IMR-90 (cell line): ENCODE data around the gene KCNJ10. TPM values are rescaled to one million over a fixed set of nuclear protein-coding genes. Genes with fewer than 3 reads are reported as not detected.

ENCODE experiments used
- ATAC-seq: fragments of 200-7000 bp; cut with Tn5 transposase; 2 replicates; pipeline ENCODE4 v1.9.1; 2020; ENCODE audit warnings: low read depth, mild to moderate bottlenecking, moderate library complexity
- BruUV-seq: library from RNA; stranded (reverse); fragments of 400-500 nt; replicated peaks from 2 replicates; lab custom pipeline; 2021; lab: Mats Ljungman, UMichigan
- CTCF ChIA-PET: fragments of 300-600 bp; formaldehyde crosslinking; extraction: SDS; loops from one replicate; lab custom pipeline; 2021; ENCODE audit warnings: antibody characterized with exemption; lab: Yijun Ruan, JAX
- POLR2A ChIA-PET: fragments of 300-600 bp; sonication (Branson Sonifier 250); formaldehyde crosslinking; loops from one replicate; lab custom pipeline; 2022; ENCODE audit warnings: antibody characterized with exemption; ENCODE audit not compliant: unreplicated experiment; lab: Charles Lee
- DNase-seq: peaks from one replicate; pipeline ENCODE4 v3.0.0; 2013
- H2AFZ ChIP-seq: replicated peaks from 2 replicates; pipeline ENCODE3; 2013; ENCODE audit warnings: low read length, mild to moderate bottlenecking; ENCODE audit not compliant: poor library complexity
- H2AK5ac ChIP-seq: 2 replicates; pipeline ENCODE4 v1.6.1; 2013; ENCODE audit warnings: low read depth, low read length, inconsistent platforms
- H2AK9ac ChIP-seq: replicated peaks from 2 replicates; pipeline ENCODE3; 2013; ENCODE audit warnings: mild to moderate bottlenecking, low read depth, low read length, moderate library complexity; ENCODE audit not compliant: poor library complexity
- H2BK120ac ChIP-seq: 2 replicates; pipeline ENCODE4 v1.6.1; 2013; ENCODE audit warnings: low read depth, low read length, inconsistent platforms
- H2BK15ac ChIP-seq: 3 replicates; pipeline ENCODE4 v1.6.1; 2013; ENCODE audit warnings: low read depth, low read length, inconsistent platforms
- H2BK20ac ChIP-seq: 2 replicates; pipeline ENCODE4 v1.6.1; 2013; ENCODE audit warnings: low read depth, mild to moderate bottlenecking, inconsistent platforms, low read length, moderate library complexity
- H2BK5ac ChIP-seq: 2 replicates; pipeline ENCODE4 v1.6.1; 2013; ENCODE audit warnings: mild to moderate bottlenecking, low read depth, low read length, inconsistent platforms; ENCODE audit not compliant: poor library complexity, severe bottlenecking
- H3K14ac ChIP-seq: replicated peaks from 2 replicates; pipeline ENCODE4 v1.6.1; 2013; ENCODE audit warnings: low read depth, low read length, inconsistent platforms
- H3K18ac ChIP-seq: 2 replicates; pipeline ENCODE4 v1.6.1; 2013; ENCODE audit warnings: low read depth, low read length, control low read depth
- H3K23ac ChIP-seq: 2 replicates; pipeline ENCODE4 v1.6.1; 2013; ENCODE audit warnings: low read depth, low read length, inconsistent platforms
- H3K27ac ChIP-seq: 2 replicates; pipeline ENCODE4 v1.5.1; 2013; ENCODE audit warnings: mild to moderate bottlenecking, control low read depth, low read length; ENCODE audit not compliant: insufficient read depth
- H3K27me3 ChIP-seq: 2 replicates; pipeline ENCODE4 v1.6.1; 2013; ENCODE audit warnings: low read length; ENCODE audit not compliant: control insufficient read depth, insufficient read depth
- H3K36me3 ChIP-seq: 2 replicates; pipeline ENCODE4 v1.6.1; 2013; ENCODE audit warnings: low read length, mixed read lengths; ENCODE audit not compliant: control insufficient read depth, insufficient read depth
- H3K4ac ChIP-seq: 2 replicates; pipeline ENCODE4 v1.6.1; 2013; ENCODE audit warnings: low read depth, low read length, inconsistent platforms
- H3K4me1 ChIP-seq: 2 replicates; pipeline ENCODE4 v1.6.1; 2013; ENCODE audit warnings: low read length, mixed read lengths; ENCODE audit not compliant: control insufficient read depth, insufficient read depth
- H3K4me2 ChIP-seq: 2 replicates; pipeline ENCODE4 v1.6.1; 2013; ENCODE audit warnings: low read depth, mild to moderate bottlenecking, control low read depth, low read length, moderate library complexity
- H3K4me3 ChIP-seq: 2 replicates; pipeline ENCODE4 v1.5.1; 2013; ENCODE audit warnings: low read depth, mild to moderate bottlenecking, control low read depth, low read length, moderate library complexity; ENCODE audit not compliant: insufficient read depth
- H3K56ac ChIP-seq: 2 replicates; pipeline ENCODE4 v1.6.1; 2013; ENCODE audit warnings: low read length, inconsistent platforms; ENCODE audit not compliant: insufficient read depth; ENCODE audit errors: extremely low read depth
- H3K79me1 ChIP-seq, 2 experiments: 2 replicates each; pipeline ENCODE4 v1.6.1; 2013; ENCODE audit warnings: low read length in 2 of 2, inconsistent platforms in 1 of 2, low read depth in 1 of 2
- H3K9ac ChIP-seq: 2 replicates; pipeline ENCODE4 v1.6.1; 2013; ENCODE audit warnings: low read depth, low read length, control low read depth
- H3K9me1 ChIP-seq: 2 replicates; pipeline ENCODE4 v1.6.1; 2013; ENCODE audit warnings: low read length, inconsistent platforms; ENCODE audit not compliant: insufficient read depth
- H3K9me3 ChIP-seq: 2 replicates; pipeline ENCODE4 v1.6.1; 2013; ENCODE audit warnings: low read length; ENCODE audit not compliant: control insufficient read depth, insufficient read depth
- H4K20me1 ChIP-seq: 2 replicates; pipeline ENCODE4 v1.6.1; 2013; ENCODE audit warnings: low read length, inconsistent platforms; ENCODE audit not compliant: insufficient read depth
- H4K5ac ChIP-seq: 2 replicates; pipeline ENCODE4 v1.6.1; 2013; ENCODE audit warnings: mild to moderate bottlenecking, low read depth, low read length, control low read depth
- H4K8ac ChIP-seq, 2 experiments: 2 replicates each; pipeline ENCODE4 v1.6.1; 2013; ENCODE audit warnings: low read depth in 2 of 2, low read length in 2 of 2, control low read depth in 1 of 2, inconsistent platforms in 1 of 2
- H4K91ac ChIP-seq: 2 replicates; pipeline ENCODE4 v1.6.1; 2013; ENCODE audit warnings: low read depth, low read length, inconsistent platforms; ENCODE audit not compliant: insufficient read depth
- BHLHE40 ChIP-seq: fragments of 150-350 bp; IDR thresholded peaks from 2 replicates; pipeline ENCODE4 v1.6.1; 2016; ENCODE audit warnings: mild to moderate bottlenecking, low read depth, low read length
- CHD1 ChIP-seq: IDR thresholded peaks from 2 replicates; pipeline ENCODE4 v1.6.1; 2012; ENCODE audit warnings: low read depth, low read length, improper control_type of control experiment
- MAFK ChIP-seq: IDR thresholded peaks from 2 replicates; pipeline ENCODE4 v1.6.1; 2012; ENCODE audit warnings: low read depth, low read length, improper control_type of control experiment
- MAZ ChIP-seq: IDR thresholded peaks from 2 replicates; pipeline ENCODE4 v1.6.1; 2012; ENCODE audit warnings: low read depth, mild to moderate bottlenecking, low read length, improper control_type of control experiment, moderate library complexity, borderline replicate concordance
- MXI1 ChIP-seq: IDR thresholded peaks from 2 replicates; pipeline ENCODE4 v1.6.1; 2012; ENCODE audit warnings: low read depth, mild to moderate bottlenecking, low read length, moderate library complexity, borderline replicate concordance
- POLR2A ChIP-seq: IDR thresholded peaks from 2 replicates; pipeline ENCODE4 v1.6.1; 2012; ENCODE audit warnings: mild to moderate bottlenecking, low read depth, low read length
- RCOR1 ChIP-seq: IDR thresholded peaks from 2 replicates; pipeline ENCODE4 v1.6.1; 2012; ENCODE audit warnings: mild to moderate bottlenecking, low read length, improper control_type of control experiment; ENCODE audit not compliant: insufficient replicate concordance
- RFX5 ChIP-seq: IDR thresholded peaks from 2 replicates; pipeline ENCODE4 v1.8.0; 2012; ENCODE audit warnings: low read depth, mild to moderate bottlenecking, low read length, moderate library complexity
- SMC3 ChIP-seq: fragments of 150-350 bp; IDR thresholded peaks from 2 replicates; pipeline ENCODE4 v1.6.1; 2016; ENCODE audit warnings: low read depth, mild to moderate bottlenecking, antibody characterized with exemption, low read length, moderate library complexity
- USF2 ChIP-seq: fragments of 150-350 bp; IDR thresholded peaks from 2 replicates; pipeline ENCODE4 v1.6.1; 2017; ENCODE audit warnings: mild to moderate bottlenecking, antibody characterized with exemption, low read length, low read depth
- WGBS, 2 experiments: methylation state at CpG; one replicate each; pipeline versions ENCODE4 v1.1.5 to v1.1.7; 2013; ENCODE audit warnings: missing lambda C conversion rate in 2 of 2; ENCODE audit not compliant: insufficient read length in 1 of 2; ENCODE audit errors: extremely low coverage in 2 of 2; 5-methylcytosine and 5-hydroxymethylcytosine counted together
- dilution Hi-C: fragments of 300-500 bp; cut with HindIII; formaldehyde crosslinking; loops from one replicate; pipeline ENCODE4 v1.14.3; 2018; ENCODE audit warnings: low sequenced_read_pairs; ENCODE audit not compliant: unreplicated experiment
- in situ Hi-C: fragments of 300-500 bp; cut with MboI; formaldehyde crosslinking; loops from 3 replicates; pipeline ENCODE4 v1.14.3; 2019; ENCODE audit warnings: low sequenced_read_pairs, inconsistent platforms, mixed read lengths
- intact Hi-C: fragments of 100-400 bp; cut with micrococcal nuclease; formaldehyde crosslinking; loops from 2 replicates; pipeline ENCODE4 v1.10.0; 2022
- polyA plus RNA-seq, 3 experiments: library from polyadenylated mRNA; depleted of rRNA; stranded (reverse); fragments of >200 nt; gene quantifications; 2 replicates each; pipeline ENCODE4 v1.2.3, GENCODE V29; 2012; ENCODE audit warnings: low replicate concordance in 1 of 3
- total RNA-seq: library from RNA; depleted of rRNA; stranded (reverse); fragments of >200 nt; gene quantifications from 2 replicates; pipeline ENCODE4 v1.2.3, GENCODE V29; 2012
- TF ChIP-seq, protein P1 (sequence below): fragments of 150-350 bp; IDR thresholded peaks from 2 replicates; pipeline ENCODE4 v1.6.1; 2016; ENCODE audit warnings: low read depth, mild to moderate bottlenecking, low read length, moderate library complexity, borderline replicate concordance

The KCNJ10 gene
- total and polyA plus RNA-seq, 2 of the 4 experiments (the other 2 are of a cell fraction): not detected

DNA sequence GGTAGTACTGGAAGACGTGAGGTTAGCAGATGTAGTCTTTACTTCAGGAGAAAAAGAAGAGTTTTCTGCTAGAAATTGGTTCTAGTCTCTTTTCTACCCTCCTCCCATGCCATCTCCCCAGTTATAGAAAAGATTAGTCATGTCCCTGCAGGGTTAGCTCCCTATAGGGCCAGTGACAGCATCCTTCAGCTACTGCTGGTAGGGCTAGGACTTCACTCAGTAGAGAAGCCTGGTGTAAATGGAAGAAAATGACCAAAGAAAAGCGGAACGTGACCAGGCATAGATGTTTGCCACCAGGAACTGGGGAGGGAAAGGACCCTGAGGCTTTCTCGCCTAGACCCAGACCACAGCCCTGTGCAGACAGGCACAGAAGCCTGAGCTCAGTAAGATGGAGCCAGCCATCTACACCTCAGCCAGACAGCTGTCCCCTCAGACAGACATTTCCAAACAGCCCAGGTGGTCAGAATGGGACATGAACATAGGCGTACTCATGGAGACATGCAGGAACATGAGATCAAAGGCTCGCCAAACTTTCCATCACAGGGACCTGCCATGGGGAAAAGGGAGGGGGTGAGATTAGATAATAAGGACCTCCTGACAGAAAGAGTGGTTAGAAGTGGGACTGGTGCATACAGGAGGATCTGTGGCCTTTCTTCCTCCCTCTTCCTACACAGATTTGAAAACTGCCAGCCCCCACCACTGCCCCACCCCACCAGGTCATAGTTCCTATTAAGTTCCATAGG lies 92.4 kb downstream of the KCNJ10 start:
- Histone ChIP-seq H3K9me3 (no peaks in the 10 kb centered on the region), H2AFZ (no peak overlapping the region), H3K36me3 (no peaks in the 10 kb centered on the region; the same call in 1 of the 2 replicates), H3K4me2 (no peak overlapping the region), H4K8ac (no peak overlapping the region), H4K91ac (no peak overlapping the region), H3K56ac (no peak overlapping the region), H3K9ac (no peak overlapping the region), H4K5ac (no peak overlapping the region), H3K79me1 (no peaks in the 10 kb centered on the region), H2AK9ac (no peak overlapping the region), H3K9me1 (peaks cover 3% of the 10 kb centered on the region; the same call in 1 of the 2 replicates), H3K4me3 (no peak overlapping the region), H2BK5ac (no peak overlapping the region), H3K4me1 (peaks cover 8% of the 10 kb centered on the region; the same call in 1 of the 2 replicates), H3K18ac (no peak overlapping the region), H2BK20ac (no peak overlapping the region), H2AK5ac (no peak overlapping the region), H2BK15ac (no peak overlapping the region), H3K14ac (no peak overlapping the region), H3K23ac (no peak overlapping the region), H3K4ac (no peak overlapping the region), H3K27ac (no peak overlapping the region), H4K20me1 (no peaks in the 10 kb centered on the region), H2BK120ac (no peak overlapping the region), H3K27me3 (peaks cover 30% of the 10 kb centered on the region)
- dilution Hi-C loops (no loop called here), in situ Hi-C loops (no loop called here), intact Hi-C loops (no loop called here)
- WGBS, 2 experiments: no CpG with 5 or more reads among the region's 6 CpGs
- DNase-seq (no peak), ATAC-seq (no peak)
- no TSS peak for BruUV-seq
- POLR2A ChIA-PET: no interaction called here
- CTCF ChIA-PET: no interaction called here
- TF ChIP-seq MAZ (no peak), USF2 (no peak), POLR2A (no peak), MAFK (no peak), BHLHE40 (no peak), CHD1 (no peak), RFX5 (no peak), MXI1 (no peak), RCOR1 (no peak), SMC3 (no peak)
- TF ChIP-seq, protein P1, sequence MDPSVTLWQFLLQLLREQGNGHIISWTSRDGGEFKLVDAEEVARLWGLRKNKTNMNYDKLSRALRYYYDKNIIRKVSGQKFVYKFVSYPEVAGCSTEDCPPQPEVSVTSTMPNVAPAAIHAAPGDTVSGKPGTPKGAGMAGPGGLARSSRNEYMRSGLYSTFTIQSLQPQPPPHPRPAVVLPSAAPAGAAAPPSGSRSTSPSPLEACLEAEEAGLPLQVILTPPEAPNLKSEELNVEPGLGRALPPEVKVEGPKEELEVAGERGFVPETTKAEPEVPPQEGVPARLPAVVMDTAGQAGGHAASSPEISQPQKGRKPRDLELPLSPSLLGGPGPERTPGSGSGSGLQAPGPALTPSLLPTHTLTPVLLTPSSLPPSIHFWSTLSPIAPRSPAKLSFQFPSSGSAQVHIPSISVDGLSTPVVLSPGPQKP: no peak
